ENCODE results near the gene RUNX1.
A peak's percentile ranks its signal among the peaks of the same experiment; 100 is the strongest.

The RUNX1 gene

GRCh38 chr21:34869545-34869944 is 179.6 kb downstream of the RUNX1 start:
- no peak for DNase-seq

DNA sequence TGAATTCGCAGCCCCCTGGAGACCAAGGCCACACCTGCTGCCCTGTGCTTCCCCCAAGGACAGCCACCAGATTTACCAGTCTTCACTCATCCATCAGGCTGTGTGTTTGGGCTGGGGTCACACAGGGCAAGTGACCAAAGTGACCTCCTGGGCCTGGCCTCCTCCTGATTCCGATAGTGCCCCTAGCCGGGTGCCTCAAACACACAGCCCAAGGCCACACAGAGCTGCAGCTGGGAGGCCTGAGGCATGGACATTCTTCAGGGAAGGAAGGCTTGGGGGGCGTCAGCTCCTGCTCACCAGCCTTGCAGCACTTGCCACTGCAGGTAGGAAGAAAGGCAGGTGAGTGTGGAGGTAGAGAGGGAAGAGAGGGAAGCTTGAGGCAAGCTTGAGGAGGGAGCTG is 181.3 kb downstream of the RUNX1 start:
- no peak for DNase-seq

DNA sequence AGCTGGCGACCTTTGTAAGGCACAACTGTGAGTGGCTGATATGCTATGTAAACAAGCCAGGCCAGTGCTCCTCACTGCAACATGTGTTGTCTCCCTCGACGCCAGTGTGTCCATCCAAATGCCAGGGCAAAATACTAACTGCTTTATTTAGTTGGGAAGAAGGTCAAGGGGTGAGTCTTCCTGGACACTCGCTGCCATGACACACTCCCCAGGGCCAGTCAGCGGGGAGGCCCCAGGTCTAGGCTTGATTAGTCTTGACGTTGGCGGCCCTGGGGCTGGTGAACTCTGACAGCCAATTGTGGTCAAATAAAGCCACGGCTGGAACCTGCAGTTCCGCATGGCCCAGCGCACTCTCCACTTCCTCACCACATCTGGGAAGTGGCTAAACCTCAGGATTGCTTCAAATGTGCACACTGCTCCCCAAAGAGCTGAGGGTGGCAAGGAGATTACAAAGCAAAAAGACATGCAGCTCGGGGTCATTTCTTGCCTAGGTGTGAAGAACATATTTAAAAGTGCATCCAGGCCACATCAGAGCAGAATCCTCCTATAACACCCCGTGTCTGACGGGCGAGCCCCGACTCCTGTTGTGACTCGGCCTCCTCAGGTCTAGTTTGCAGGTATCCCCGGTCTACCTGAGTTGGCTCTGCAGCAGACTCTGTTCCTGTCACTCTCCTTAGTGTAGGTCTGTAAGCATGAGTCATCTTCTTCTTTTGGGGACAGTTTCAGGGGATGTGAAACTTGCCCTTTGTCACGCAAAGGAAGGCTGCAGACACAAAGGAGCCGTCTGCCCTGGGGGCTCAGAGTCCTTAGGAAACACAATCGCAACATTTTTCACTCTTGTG is 183.5 kb downstream of the RUNX1 start:
- no peak for DNase-seq

- no peak for DNase-seq
These were observed 184.5 kb downstream of the RUNX1 start for GRCh38 chr21:34864370-34865149.

- no peak for DNase-seq
These were observed 186.2 kb downstream of the RUNX1 start for GRCh38 chr21:34862951-34863350.

DNA sequence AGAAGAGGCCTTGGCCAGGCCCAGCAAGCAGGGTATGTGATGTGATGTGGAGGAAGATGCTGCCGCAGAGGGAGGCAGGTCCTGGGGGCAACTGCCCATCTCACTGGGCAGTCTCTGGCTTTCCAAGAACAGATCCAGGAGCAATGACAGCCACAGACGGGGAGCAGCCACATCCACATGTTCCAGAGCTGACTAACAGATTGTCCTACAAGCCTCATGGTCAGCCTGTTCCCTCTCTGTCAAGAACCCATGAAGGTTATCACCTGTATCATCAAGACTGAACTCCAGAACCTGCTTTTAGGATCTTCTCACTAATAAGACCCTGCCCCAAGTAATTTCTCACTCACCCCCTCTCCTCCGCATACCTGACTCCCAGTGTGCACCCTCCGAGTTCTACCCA is 187.8 kb downstream of the RUNX1 start:
- no peak for DNase-seq

- DNase-seq: no peak
These were observed 189.0 kb downstream of the RUNX1 start for GRCh38 chr21:34859976-34860653.

GRCh38 chr21:34858559-34858958 is 190.5 kb downstream of the RUNX1 start:
- DNase-seq: no peak

GRCh38 chr21:34857874-34858273 is 191.2 kb downstream of the RUNX1 start:
- no peak for DNase-seq

DNA sequence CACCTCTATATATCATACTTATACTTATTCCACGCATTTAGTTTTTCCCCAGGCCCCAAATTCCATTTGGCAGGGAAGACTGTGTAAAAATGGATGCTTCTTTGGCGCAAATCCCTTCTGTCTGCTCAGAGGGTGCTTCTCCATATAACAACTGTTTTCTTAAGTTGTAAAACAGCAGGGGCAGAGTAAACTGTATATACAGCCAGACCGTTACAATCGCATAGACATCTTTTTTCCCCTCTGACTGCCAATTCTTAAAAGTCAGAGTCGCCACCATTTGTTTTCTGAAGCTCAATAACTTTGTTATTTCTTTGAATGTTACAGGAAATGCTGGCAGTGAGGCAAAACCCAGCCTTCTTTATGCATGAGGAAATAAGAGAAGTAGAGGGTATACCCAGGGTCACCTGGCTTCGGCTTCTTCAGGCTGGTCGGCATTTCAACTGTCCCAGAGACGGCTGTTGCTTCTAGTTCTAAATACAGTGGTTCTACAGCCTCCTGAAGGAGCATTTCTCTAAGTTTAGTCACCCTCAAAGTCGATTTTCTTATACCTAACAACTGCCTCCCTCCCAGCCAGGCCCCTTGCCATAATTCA is 191.9 kb downstream of the RUNX1 start:
- DNase-seq: no peak

GRCh38 chr21:34852448-34852847 is 196.7 kb downstream of the RUNX1 start:
- DNase-seq: no peak

GRCh38 chr21:34850166-34850690 is 198.9 kb downstream of the RUNX1 start:
- no peak for DNase-seq

DNA sequence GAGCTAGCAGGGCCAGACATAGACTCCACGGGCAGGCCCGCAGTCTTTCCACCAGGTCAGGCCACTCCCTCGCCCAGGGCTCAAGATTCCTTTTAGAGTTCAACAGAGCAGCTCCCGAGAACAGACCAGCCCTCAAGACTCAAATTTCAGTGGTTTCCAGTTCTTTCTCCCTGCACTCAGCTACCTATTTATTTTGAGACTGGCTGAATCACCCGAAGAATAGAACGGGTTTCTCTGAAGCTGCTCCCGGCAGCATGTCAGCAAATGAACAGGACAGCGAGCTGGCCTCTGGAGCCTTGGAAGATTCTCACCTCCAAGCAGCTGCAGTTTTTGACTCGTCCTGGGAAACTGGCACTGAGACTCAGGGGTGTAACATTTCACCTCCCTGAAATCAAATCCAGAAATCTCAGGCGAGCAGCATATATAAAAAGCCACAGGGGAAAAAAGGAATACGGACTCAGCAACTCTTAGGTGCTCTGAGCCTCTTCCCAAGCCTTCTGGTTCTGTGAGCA is 202.4 kb downstream of the RUNX1 start:
- DNase-seq: no peak

- DNase-seq: no peak
These were observed 203.3 kb downstream of the RUNX1 start for GRCh38 chr21:34845521-34846451.

DNA sequence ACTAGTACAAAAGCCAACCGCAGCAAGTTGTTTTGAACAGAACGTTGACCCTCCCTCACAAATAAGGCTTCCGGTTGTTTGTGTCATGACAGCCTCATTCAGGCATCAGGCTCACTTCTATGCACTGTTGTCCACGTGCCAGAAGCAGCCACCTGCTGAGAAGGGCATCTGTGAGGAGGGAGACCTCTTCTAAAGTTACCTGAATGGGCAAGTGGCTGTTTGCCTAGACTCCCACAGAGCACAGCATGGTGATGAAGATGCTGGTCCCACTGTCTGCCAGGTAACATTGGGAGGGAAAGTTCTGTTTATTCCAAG is 204.2 kb downstream of the RUNX1 start:
- DNase-seq: peak; percentile 49

DNA sequence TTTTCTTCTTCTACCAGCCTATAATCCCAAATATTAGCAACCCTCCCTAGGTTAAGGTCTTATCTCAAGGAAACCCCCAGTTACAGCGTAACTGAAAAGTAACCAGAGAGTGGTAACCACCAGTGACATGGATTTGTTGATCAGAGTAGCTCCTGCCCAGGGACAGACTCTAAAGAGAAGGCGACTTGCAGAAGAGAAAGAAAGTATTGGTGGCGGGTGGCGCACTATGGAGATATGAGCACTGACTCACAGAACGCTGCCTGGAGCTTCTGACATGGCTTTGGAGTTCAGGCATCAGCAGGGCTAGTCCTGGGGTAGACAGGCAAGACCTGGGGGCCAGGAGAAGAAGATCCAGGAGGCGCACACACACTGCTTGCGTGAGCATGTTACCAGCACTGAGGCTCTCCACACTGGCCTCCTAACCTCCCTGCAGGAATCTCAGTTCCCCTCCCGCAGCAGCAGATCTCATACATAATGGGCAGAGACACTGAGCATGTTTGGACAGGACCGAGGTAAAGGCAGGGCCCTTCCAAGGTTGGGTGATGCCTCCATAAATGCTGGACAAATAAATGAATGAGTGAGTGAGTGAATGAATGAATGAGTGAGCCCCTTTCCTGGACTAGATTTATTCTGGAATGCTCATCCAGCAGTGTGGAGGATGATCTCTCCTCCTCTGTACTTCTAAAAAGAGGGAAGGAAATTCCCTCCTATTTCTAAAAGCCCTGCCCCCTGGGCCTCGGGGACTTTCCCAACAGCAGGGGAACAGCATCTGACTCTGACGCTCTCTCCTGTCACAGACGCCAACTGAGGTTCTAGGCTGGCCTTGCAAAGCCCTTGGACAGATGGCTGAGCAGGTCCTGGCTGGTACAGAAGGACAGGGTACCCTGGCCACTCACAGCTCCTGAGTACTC is 204.8 kb downstream of the RUNX1 start:
- DNase-seq: no peak

- no peak for DNase-seq
These were observed 205.5 kb downstream of the RUNX1 start for GRCh38 chr21:34843562-34843961.

GRCh38 chr21:34841154-34841553 is 207.9 kb downstream of the RUNX1 start:
- DNase-seq: no peak

DNA sequence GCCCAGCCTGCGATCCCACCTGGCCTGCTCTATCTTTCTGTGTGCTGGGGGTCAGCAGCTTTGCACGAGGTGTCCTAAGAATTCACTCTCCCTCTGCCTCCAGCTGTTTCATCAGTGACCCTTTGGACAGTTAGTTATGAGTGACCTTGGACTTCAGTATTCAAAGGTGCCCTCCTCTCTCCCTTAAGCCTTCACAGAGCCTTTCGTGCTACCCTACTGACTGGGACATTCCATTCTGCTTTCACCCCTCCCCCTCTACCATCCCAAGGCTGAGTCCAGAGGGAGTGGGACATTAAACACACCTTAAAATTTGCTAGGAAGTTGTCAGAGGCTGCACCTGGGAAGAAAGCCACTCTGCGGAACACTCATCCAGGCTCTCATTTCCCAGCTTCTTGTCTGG is 208.4 kb downstream of the RUNX1 start:
- DNase-seq: no peak

GRCh38 chr21:34838956-34839820 is 209.9 kb downstream of the RUNX1 start:
- no peak for DNase-seq
